Stomach (tissue), 9 donors: ENCODE results near the gene ALS2CL. TPM values are rescaled to one million over a fixed set of nuclear protein-coding genes. Genes with fewer than 3 reads are reported as not detected.

Experiments
- DNase-seq, 2 donors: peaks; one replicate each; pipeline versions ENCODE4 v3.0.0 to v3.0.0-alpha.2; 2013 to 2019
- H3K27ac ChIP-seq, 5 donors: fragments of 200-600 bp in 4 of 5; sonication (generic) in 4 of 5; one replicate each; pipeline ENCODE4 v1.5.1; 2013 to 2019; ENCODE audit warnings: mild to moderate bottlenecking in 1 of 5, moderate library complexity in 1 of 5
- H3K27me3 ChIP-seq, 3 donors: fragments of 200-600 bp; sonication (generic); one replicate each; pipeline ENCODE4 v1.5.1; 2017 to 2019; ENCODE audit warnings: mixed run types in 1 of 3
- H3K36me3 ChIP-seq, 4 donors: fragments of 200-600 bp; sonication (generic); 1 replicate in 3 of 4; 2 replicates in 1 of 4; pipeline ENCODE4 v1.5.1; 2016 to 2019
- H3K4me1 ChIP-seq, 4 donors: fragments of 200-600 bp; sonication (generic); one replicate each; pipeline ENCODE4 v1.5.1; 2016 to 2019
- H3K4me3 ChIP-seq, 4 donors: fragments of 200-600 bp; sonication (generic) in 3 of 4; one replicate each; pipeline ENCODE4 v1.5.1; 2016 to 2019; ENCODE audit warnings: mild to moderate bottlenecking in 1 of 4
- H3K9me3 ChIP-seq, 4 donors: fragments of 200-600 bp; sonication (generic); one replicate each; pipeline ENCODE4 v1.5.1; 2016 to 2019
- EP300 ChIP-seq: sonication (generic); formaldehyde crosslinking; IDR thresholded peaks from one replicate; pipeline ENCODE4 v1.6.1; 2017; ENCODE audit warnings: antibody characterized with exemption
- POLR2A ChIP-seq, 4 donors: fragments of 450-650 bp; IDR thresholded peaks; one replicate each; pipeline ENCODE4 v1.6.1; 2016; ENCODE audit warnings: antibody characterized with exemption in 4 of 4, control low read depth in 2 of 4, mild to moderate bottlenecking in 1 of 4, moderate library complexity in 1 of 4
- POLR2AphosphoS5 ChIP-seq, 3 donors: sonication (generic); formaldehyde crosslinking; IDR thresholded peaks; one replicate each; pipeline ENCODE4 v1.6.1; 2016; ENCODE audit warnings: antibody characterized with exemption in 3 of 3
- WGBS, 5 donors: extraction: QIAGEN DNeasy Blood & Tissue Kit in 3 of 5; methylation state at CpG; one replicate each; pipeline versions ENCODE4 v1.1.5 to v1.1.7; 2013 to 2018; 5-methylcytosine and 5-hydroxymethylcytosine counted together
- intact Hi-C: fragments of 100-400 bp; cut with DNase I; formaldehyde crosslinking; loops from one replicate; pipeline ENCODE4 v1.15.1; 2023; ENCODE audit warnings: low total_unique reads
- polyA plus RNA-seq, 3 donors: library from polyadenylated mRNA; stranded (reverse); fragments of 200-250 nt; gene quantifications; one replicate each; pipeline ENCODE4 v1.2.3, GENCODE V29; 2013
- total RNA-seq, 5 donors: library from RNA; depleted of rRNA; stranded (reverse); fragments of >200 nt; gene quantifications; one replicate each; pipeline versions ENCODE4 v1.1.0 to v1.2.3, GENCODE V29; 2014 to 2016
- TF ChIP-seq, protein P1 (sequence below), 7 experiments: fragments of 450-650 bp in 4 of 7; fragments of 200-600 bp in 3 of 7; sonication (generic) in 3 of 7; IDR thresholded peaks; one replicate each; pipeline ENCODE4 v1.5.1; 2016 to 2019; ENCODE audit warnings: antibody characterized with exemption in 7 of 7, control low read depth in 2 of 7, mild to moderate bottlenecking in 1 of 7
- donor health status: healthy with polysubstance abuse.
- donor health status: Bipolar disorder and iron deficiency.
- donor health status: healthy.

The ALS2CL gene
- total and polyA plus RNA-seq, 8 donors: 5.3 to 107 (median 47.8) TPM

DNA sequence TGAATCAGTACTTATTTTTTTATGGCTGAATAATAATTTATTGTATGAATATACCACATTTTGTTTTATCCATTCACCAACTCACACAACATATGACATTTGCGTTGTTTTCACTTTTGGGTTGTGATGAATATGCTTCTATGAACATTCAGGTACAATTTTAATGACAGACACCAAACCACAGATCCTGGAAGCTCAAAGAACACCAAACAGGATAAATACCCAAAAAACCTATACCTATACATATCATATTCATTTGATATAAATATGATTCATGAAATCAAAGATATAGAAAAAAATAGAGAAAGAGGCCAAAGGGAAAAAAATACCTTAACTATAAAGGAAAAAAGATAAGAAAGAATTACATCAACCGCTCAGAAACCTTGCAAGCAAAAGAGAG, 45.4 kb downstream of the ALS2CL start:
- DNase-seq: no peak
- Histone ChIP-seq H3K4me1 (no peaks in the 10 kb centered on the region), H3K9me3 (peaks cover 0 to 11% (median 6%) of the 10 kb centered on the region in 4 donors), H3K36me3 (no peaks in the 10 kb centered on the region), H3K27ac (no peak overlapping the region), H3K27me3 (no peaks in the 10 kb centered on the region), H3K4me3 (no peak overlapping the region)
- TF ChIP-seq, protein P1, sequence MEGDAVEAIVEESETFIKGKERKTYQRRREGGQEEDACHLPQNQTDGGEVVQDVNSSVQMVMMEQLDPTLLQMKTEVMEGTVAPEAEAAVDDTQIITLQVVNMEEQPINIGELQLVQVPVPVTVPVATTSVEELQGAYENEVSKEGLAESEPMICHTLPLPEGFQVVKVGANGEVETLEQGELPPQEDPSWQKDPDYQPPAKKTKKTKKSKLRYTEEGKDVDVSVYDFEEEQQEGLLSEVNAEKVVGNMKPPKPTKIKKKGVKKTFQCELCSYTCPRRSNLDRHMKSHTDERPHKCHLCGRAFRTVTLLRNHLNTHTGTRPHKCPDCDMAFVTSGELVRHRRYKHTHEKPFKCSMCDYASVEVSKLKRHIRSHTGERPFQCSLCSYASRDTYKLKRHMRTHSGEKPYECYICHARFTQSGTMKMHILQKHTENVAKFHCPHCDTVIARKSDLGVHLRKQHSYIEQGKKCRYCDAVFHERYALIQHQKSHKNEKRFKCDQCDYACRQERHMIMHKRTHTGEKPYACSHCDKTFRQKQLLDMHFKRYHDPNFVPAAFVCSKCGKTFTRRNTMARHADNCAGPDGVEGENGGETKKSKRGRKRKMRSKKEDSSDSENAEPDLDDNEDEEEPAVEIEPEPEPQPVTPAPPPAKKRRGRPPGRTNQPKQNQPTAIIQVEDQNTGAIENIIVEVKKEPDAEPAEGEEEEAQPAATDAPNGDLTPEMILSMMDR (IDR thresholded peaks at IDR 0.05): no peak
- TF ChIP-seq EP300 (no peak), POLR2AphosphoS5 (IDR thresholded peaks at IDR 0.05) (no peak), POLR2A (IDR thresholded peaks at IDR 0.05) (no peak)
- intact Hi-C loops: no loop called here
- WGBS, 5 donors: 49 to 94% (median 86%) methylated on average over 2 of the region's 2 CpGs

DNA sequence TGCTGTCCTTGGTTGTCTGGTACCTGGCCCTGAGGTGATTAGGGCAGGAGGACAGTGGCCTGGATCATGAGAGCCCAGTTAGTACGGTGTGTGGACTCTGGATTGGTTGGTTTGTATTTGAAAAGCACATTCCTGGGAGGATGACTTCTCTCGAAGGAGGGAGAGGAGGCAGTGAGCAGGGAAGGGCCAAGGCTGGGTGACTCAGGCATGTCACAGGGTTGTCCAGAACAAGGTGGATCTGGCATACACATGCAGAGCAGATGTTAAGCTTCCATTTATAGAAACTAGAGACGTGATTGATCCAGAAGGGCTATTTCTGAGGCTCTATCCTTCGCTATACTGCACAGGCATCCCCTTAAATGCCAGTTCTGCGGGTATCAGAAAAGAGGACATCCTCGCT, 46.8 kb downstream of the ALS2CL start:
- H3K36me3 ChIP-seq: no peaks in the 10 kb centered on the region
- WGBS, 5 donors: 50 to 65% (median 55%) methylated on average over 6 of the region's 6 CpGs
- no peak overlapping the region for H3K4me3 ChIP-seq
- H3K4me1 ChIP-seq: no peaks in the 10 kb centered on the region
- no peak overlapping the region for H3K27ac ChIP-seq
- no peaks in the 10 kb centered on the region for H3K27me3 ChIP-seq
- H3K9me3 ChIP-seq: peaks cover 0 to under 1% (median under 1%) of the 10 kb centered on the region in 4 donors
- DNase-seq: no peak
- intact Hi-C loops: no loop called here
- TF ChIP-seq EP300 (no peak), POLR2AphosphoS5 (IDR thresholded peaks at IDR 0.05) (no peak), POLR2A (IDR thresholded peaks at IDR 0.05) (no peak)
- TF ChIP-seq, protein P1 (IDR thresholded peaks at IDR 0.05): no peak

DNA sequence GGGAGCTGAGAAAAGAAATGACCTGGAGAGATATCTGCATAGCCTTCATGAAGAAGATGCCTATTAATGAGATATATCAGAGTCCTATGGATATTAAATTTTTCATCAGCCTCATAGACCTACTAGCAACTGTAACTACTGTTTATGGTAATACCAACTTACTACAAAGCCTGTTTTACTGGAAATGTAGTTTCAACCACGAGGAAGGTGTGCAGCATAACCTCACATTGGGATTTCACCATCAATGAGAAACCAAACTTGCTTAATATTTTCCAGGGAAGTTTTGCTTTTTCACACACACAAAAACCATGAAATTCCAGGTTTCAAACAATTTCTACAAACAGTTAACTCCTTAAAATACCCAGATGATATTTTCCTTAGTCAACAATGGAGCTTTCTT, 49.8 kb downstream of the ALS2CL start:
- intact Hi-C loops: no loop called here

DNA sequence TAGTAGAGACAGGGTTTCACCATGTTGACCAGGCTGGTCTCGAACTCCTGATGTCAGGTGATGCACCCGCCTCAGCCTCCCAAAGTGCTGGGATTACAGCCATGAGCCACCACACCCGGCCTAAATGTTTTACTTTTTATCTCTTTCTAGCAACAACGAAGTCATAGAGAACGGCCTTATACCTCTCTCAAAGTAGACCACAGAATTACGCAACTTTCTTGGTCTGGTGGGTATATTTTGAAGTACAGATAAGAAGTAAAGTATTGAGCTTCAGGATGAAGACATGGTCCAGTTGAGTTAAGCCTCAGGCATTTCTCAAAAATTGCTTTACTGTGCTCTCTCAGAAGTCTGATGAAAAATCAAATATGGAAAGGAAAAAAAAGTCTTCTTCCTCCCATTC, 50.5 kb downstream of the ALS2CL start:
- Histone ChIP-seq H3K36me3 (no peaks in the 10 kb centered on the region), H3K27ac (no peak overlapping the region), H3K27me3 (no peaks in the 10 kb centered on the region), H3K9me3 (peaks cover 0 to 12% (median 11%) of the 10 kb centered on the region in 4 donors), H3K4me1 (no peaks in the 10 kb centered on the region), H3K4me3 (no peak overlapping the region)
- TF ChIP-seq EP300 (no peak), POLR2AphosphoS5 (IDR thresholded peaks at IDR 0.05) (no peak), POLR2A (IDR thresholded peaks at IDR 0.05) (no peak)
- TF ChIP-seq, protein P1 (IDR thresholded peaks at IDR 0.05): no peak
- intact Hi-C loops: no loop called here
- no peak for DNase-seq
- 75 to 81% (median 77%) methylated on average over 6 of the region's 6 CpGs for WGBS, 5 donors

More for the DNA sequence above, 49.8 kb downstream of the ALS2CL start:
- DNase-seq: no peak
- H3K4me1 ChIP-seq: no peaks in the 10 kb centered on the region
- no peak overlapping the region for H3K27ac ChIP-seq
- TF ChIP-seq POLR2AphosphoS5 (IDR thresholded peaks at IDR 0.05) (no peak), POLR2A (IDR thresholded peaks at IDR 0.05) (no peak), EP300 (no peak)
- TF ChIP-seq, protein P1 (IDR thresholded peaks at IDR 0.05): no peak
- H3K36me3 ChIP-seq: no peaks in the 10 kb centered on the region
- no peaks in the 10 kb centered on the region for H3K27me3 ChIP-seq
- H3K4me3 ChIP-seq: no peak overlapping the region
- peaks cover 0 to 12% (median 11%) of the 10 kb centered on the region in 4 donors for H3K9me3 ChIP-seq
- 64 to 79% (median 66%) methylated on average over 1 of the region's 1 CpG for WGBS, 5 donors
